ENCODE data around the gene PLEKHA5. TPM values are rescaled to one million over a fixed set of nuclear protein-coding genes. Genes with fewer than 3 reads are reported as not detected.

PLEKHA5 gene
- total RNA-seq, 1 experiment from 2014 or later, result 6.3 TPM

DNA sequence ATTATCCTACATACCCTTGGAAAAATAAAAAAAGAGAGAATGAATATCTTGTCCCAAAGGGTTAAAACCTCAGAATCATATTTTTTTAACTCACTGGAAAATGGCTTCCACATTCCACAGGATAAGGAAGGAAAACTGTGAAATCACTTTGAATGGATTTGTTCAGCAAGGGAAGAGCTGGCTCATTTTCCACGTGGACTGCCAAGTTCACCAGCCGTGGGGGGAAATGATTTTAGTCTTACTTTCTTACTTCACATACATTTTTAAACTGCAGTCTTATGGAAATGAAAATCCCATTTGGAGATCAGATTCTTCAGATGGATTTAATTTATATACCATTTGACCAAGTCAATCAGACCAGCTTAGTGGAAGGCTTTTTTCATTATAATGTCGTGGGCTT, 279.8 kb downstream of the PLEKHA5 start:
- no peak overlapping the region for H3K4me3 ChIP-seq (ENCODE audit: low read depth in 2 of 2, low read length in 2 of 2)
- in situ Hi-C loops (cut with HindIII; ENCODE audit: low pct_unique_long_range_greater_than_20kb, low sequenced_read_pairs) (no loop called here), intact Hi-C loops (cut with micrococcal nuclease; ENCODE audit: unreplicated experiment) (no loop called here)
- POLR2A ChIA-PET, result no interaction called here
- TF ChIP-seq POLR2AphosphoS5 (IDR thresholded peaks at IDR 0.05; ENCODE audit: low read depth, low read length), result no peak
- TF ChIP-seq SIN3A (IDR thresholded peaks at IDR 0.05; ENCODE audit: borderline replicate concordance, insufficient read depth, low read depth, low read length), result no peak
- TF ChIP-seq, protein P1, sequence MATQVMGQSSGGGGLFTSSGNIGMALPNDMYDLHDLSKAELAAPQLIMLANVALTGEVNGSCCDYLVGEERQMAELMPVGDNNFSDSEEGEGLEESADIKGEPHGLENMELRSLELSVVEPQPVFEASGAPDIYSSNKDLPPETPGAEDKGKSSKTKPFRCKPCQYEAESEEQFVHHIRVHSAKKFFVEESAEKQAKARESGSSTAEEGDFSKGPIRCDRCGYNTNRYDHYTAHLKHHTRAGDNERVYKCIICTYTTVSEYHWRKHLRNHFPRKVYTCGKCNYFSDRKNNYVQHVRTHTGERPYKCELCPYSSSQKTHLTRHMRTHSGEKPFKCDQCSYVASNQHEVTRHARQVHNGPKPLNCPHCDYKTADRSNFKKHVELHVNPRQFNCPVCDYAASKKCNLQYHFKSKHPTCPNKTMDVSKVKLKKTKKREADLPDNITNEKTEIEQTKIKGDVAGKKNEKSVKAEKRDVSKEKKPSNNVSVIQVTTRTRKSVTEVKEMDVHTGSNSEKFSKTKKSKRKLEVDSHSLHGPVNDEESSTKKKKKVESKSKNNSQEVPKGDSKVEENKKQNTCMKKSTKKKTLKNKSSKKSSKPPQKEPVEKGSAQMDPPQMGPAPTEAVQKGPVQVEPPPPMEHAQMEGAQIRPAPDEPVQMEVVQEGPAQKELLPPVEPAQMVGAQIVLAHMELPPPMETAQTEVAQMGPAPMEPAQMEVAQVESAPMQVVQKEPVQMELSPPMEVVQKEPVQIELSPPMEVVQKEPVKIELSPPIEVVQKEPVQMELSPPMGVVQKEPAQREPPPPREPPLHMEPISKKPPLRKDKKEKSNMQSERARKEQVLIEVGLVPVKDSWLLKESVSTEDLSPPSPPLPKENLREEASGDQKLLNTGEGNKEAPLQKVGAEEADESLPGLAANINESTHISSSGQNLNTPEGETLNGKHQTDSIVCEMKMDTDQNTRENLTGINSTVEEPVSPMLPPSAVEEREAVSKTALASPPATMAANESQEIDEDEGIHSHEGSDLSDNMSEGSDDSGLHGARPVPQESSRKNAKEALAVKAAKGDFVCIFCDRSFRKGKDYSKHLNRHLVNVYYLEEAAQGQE (IDR thresholded peaks at IDR 0.05; ENCODE audit: insufficient read depth in 1 of 2, low read depth in 2 of 2, low read length in 1 of 2), result no peak
- TF ChIP-seq, protein P2, sequence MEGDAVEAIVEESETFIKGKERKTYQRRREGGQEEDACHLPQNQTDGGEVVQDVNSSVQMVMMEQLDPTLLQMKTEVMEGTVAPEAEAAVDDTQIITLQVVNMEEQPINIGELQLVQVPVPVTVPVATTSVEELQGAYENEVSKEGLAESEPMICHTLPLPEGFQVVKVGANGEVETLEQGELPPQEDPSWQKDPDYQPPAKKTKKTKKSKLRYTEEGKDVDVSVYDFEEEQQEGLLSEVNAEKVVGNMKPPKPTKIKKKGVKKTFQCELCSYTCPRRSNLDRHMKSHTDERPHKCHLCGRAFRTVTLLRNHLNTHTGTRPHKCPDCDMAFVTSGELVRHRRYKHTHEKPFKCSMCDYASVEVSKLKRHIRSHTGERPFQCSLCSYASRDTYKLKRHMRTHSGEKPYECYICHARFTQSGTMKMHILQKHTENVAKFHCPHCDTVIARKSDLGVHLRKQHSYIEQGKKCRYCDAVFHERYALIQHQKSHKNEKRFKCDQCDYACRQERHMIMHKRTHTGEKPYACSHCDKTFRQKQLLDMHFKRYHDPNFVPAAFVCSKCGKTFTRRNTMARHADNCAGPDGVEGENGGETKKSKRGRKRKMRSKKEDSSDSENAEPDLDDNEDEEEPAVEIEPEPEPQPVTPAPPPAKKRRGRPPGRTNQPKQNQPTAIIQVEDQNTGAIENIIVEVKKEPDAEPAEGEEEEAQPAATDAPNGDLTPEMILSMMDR (IDR thresholded peaks at IDR 0.05), result no peak
- TF ChIP-seq TCF7L2 (IDR thresholded peaks at IDR 0.05; ENCODE audit: low read depth, low read length), result no peak
- ATAC-seq (no peak), DNase-seq (ENCODE audit: low read depth, low spot score) (no peak)
- H3K27ac ChIP-seq (ENCODE audit: low read length), result no peak overlapping the region
- no peaks in the 10 kb centered on the region for H3K36me3 ChIP-seq (ENCODE audit: control insufficient read depth, insufficient read depth, low read length)
- no TSS peak for BruUV-seq (replicated peaks)
- CTCF ChIA-PET, result no interaction called here
- no peaks in the 10 kb centered on the region for H3K4me1 ChIP-seq (ENCODE audit: control insufficient read depth, insufficient read depth, low read length)
- no peaks in the 10 kb centered on the region for H3K9me3 ChIP-seq (ENCODE audit: control insufficient read depth, insufficient read depth, low read depth, low read length)
- H3K27me3 ChIP-seq (ENCODE audit: control insufficient read depth, insufficient read depth, low read length), result no peaks in the 10 kb centered on the region

DNA sequence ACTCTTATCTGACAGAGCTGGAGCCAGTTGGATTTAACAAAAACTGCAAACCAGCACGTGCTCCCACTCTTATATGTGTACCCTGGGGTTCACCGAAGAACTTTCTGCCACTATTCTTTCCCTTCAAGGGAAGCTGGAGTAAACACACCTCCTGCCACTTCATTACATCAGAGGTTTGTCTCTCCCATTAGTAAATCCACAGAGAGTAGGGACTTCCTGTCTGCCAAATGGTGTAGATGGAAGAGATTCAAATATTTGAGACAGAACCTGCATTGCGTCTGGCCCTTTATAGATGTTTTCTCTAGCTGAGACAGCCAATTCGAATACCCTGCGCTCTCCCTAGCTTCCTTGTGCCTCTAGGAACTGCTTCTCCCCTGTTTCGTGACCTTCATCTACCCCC, 280.7 kb downstream of the PLEKHA5 start:
- no peak for ATAC-seq
- ChIA-PET CTCF (no interaction called here), POLR2A (no interaction called here)
- no TSS peak for BruUV-seq (replicated peaks)
- Histone ChIP-seq H3K27me3 (ENCODE audit: control insufficient read depth, insufficient read depth, low read length) (no peaks in the 10 kb centered on the region), H3K36me3 (ENCODE audit: control insufficient read depth, insufficient read depth, low read length) (no peaks in the 10 kb centered on the region), H3K27ac (ENCODE audit: low read length) (no peak overlapping the region), H3K9me3 (ENCODE audit: control insufficient read depth, insufficient read depth, low read depth, low read length) (no peaks in the 10 kb centered on the region), H3K4me3 (ENCODE audit: low read depth in 2 of 2, low read length in 2 of 2) (no peak overlapping the region), H3K4me1 (ENCODE audit: control insufficient read depth, insufficient read depth, low read length) (no peaks in the 10 kb centered on the region)
- TF ChIP-seq, protein P1 (IDR thresholded peaks at IDR 0.05; ENCODE audit: insufficient read depth in 1 of 2, low read depth in 2 of 2, low read length in 1 of 2), result no peak
- DNase-seq (ENCODE audit: low read depth, low spot score), result no peak
- in situ Hi-C loops (cut with HindIII; ENCODE audit: low pct_unique_long_range_greater_than_20kb, low sequenced_read_pairs) (no loop called here), intact Hi-C loops (cut with micrococcal nuclease; ENCODE audit: unreplicated experiment) (no loop called here)
